Gastrocnemius medialis (tissue), 4 donors: ENCODE results near the gene WHRN. TPM values are rescaled to one million over a fixed set of nuclear protein-coding genes. Genes with fewer than 3 reads are reported as not detected.

Source experiments
- ATAC-seq, 2 donors: fragments of 150-250 bp; one replicate each; pipeline ENCODE4 v1.9.1; 2016
- DNase-seq, 2 donors: peaks; one replicate each; pipeline ENCODE4 v3.0.0-alpha.2; 2019
- H3K27ac ChIP-seq, 4 donors: fragments of 200-600 bp; sonication (generic); 1 replicate in 1 of 4; 2 replicates in 3 of 4; pipeline ENCODE4 v1.5.1; 2016 to 2018; ENCODE audit warnings: mild to moderate bottlenecking in 2 of 4, moderate library complexity in 1 of 4
- H3K27me3 ChIP-seq, 3 donors: fragments of 200-600 bp; sonication (generic) in 2 of 3; 1 replicate in 1 of 3; 2 replicates in 2 of 3; pipeline versions ENCODE4 v1.5.1 to v1.6.0; 2016 to 2019; ENCODE audit warnings: mild to moderate bottlenecking in 1 of 3, moderate library complexity in 1 of 3
- H3K36me3 ChIP-seq, 2 donors: fragments of 200-600 bp; sonication (generic) in 1 of 2; one replicate each; pipeline ENCODE4 v1.5.1; 2017 to 2018
- H3K4me1 ChIP-seq, 2 donors: fragments of 200-600 bp; sonication (generic) in 1 of 2; one replicate each; pipeline ENCODE4 v1.5.1; 2016 to 2017; ENCODE audit warnings: mild to moderate bottlenecking in 2 of 2
- H3K4me3 ChIP-seq, 4 donors: fragments of 200-600 bp; sonication (generic) in 3 of 4; 1 replicate in 1 of 4; 2 replicates in 3 of 4; pipeline ENCODE4 v1.5.1; 2016 to 2019; ENCODE audit warnings: mild to moderate bottlenecking in 2 of 4
- H3K9me3 ChIP-seq, 3 donors: fragments of 200-600 bp; sonication (generic) in 2 of 3; 1 replicate in 1 of 3; 2 replicates in 2 of 3; pipeline ENCODE4 v1.5.1; 2016 to 2019
- POLR2A ChIP-seq, 2 donors: fragments of 450-650 bp; IDR thresholded peaks; one replicate each; pipeline ENCODE4 v1.6.1; 2017; ENCODE audit warnings: antibody characterized with exemption in 2 of 2, mild to moderate bottlenecking in 2 of 2, moderate library complexity in 2 of 2
- in situ Hi-C, 4 donors: fragments of 200-750 bp; cut with MboI; loops; one replicate each; pipeline versions ENCODE4 v1.15.0 to v1.8.0; 2017; ENCODE audit warnings: low sequenced_read_pairs in 4 of 4
- intact Hi-C: fragments of 100-400 bp; cut with DNase I; formaldehyde crosslinking; loops from one replicate; pipeline ENCODE4 v1.15.1; 2023; ENCODE audit warnings: low total_unique reads
- total RNA-seq, 4 donors: library from RNA; depleted of rRNA; stranded (reverse); fragments of >200 nt; gene quantifications; one replicate each; pipeline versions ENCODE4 v1.1.0 to v1.2.3, GENCODE V29; 2016
- TF ChIP-seq, protein P1 (sequence below), 5 experiments: fragments of 450-650 bp in 3 of 5; fragments of 200-600 bp in 2 of 5; sonication (generic) in 2 of 5; IDR thresholded peaks in 4 of 5; conservative IDR thresholded peaks in 1 of 5; 1 replicate in 4 of 5; 2 replicates in 1 of 5; pipeline ENCODE4 v1.5.1; 2016 to 2019; ENCODE audit warnings: antibody characterized with exemption in 5 of 5, mild to moderate bottlenecking in 3 of 5, moderate library complexity in 3 of 5

Gene WHRN
- total RNA-seq, 4 donors from 2014 or later, result 0.16 to 0.18 TPM; not detected in 2

GRCh38 chr9:114433086-114433485, 72.2 kb downstream of the WHRN start:
- Histone ChIP-seq H3K9me3 (no peaks in the 10 kb centered on the region), H3K27ac (no peak overlapping the region), H3K4me3 (no peak overlapping the region), H3K27me3 (no peaks in the 10 kb centered on the region), H3K4me1 (no peaks in the 10 kb centered on the region), H3K36me3 (no peaks in the 10 kb centered on the region)
- in situ Hi-C loops, result no loop called here
- DNase-seq (no peak), ATAC-seq (no peak)
- intact Hi-C loops, result no loop called here
- no peak for TF ChIP-seq POLR2A (IDR thresholded peaks at IDR 0.05)
- TF ChIP-seq, protein P1, sequence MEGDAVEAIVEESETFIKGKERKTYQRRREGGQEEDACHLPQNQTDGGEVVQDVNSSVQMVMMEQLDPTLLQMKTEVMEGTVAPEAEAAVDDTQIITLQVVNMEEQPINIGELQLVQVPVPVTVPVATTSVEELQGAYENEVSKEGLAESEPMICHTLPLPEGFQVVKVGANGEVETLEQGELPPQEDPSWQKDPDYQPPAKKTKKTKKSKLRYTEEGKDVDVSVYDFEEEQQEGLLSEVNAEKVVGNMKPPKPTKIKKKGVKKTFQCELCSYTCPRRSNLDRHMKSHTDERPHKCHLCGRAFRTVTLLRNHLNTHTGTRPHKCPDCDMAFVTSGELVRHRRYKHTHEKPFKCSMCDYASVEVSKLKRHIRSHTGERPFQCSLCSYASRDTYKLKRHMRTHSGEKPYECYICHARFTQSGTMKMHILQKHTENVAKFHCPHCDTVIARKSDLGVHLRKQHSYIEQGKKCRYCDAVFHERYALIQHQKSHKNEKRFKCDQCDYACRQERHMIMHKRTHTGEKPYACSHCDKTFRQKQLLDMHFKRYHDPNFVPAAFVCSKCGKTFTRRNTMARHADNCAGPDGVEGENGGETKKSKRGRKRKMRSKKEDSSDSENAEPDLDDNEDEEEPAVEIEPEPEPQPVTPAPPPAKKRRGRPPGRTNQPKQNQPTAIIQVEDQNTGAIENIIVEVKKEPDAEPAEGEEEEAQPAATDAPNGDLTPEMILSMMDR (IDR thresholded peaks at IDR 0.05 in 4 of 5, conservative IDR thresholded peaks at IDR 0.05 in 1 of 5), result no peak

DNA sequence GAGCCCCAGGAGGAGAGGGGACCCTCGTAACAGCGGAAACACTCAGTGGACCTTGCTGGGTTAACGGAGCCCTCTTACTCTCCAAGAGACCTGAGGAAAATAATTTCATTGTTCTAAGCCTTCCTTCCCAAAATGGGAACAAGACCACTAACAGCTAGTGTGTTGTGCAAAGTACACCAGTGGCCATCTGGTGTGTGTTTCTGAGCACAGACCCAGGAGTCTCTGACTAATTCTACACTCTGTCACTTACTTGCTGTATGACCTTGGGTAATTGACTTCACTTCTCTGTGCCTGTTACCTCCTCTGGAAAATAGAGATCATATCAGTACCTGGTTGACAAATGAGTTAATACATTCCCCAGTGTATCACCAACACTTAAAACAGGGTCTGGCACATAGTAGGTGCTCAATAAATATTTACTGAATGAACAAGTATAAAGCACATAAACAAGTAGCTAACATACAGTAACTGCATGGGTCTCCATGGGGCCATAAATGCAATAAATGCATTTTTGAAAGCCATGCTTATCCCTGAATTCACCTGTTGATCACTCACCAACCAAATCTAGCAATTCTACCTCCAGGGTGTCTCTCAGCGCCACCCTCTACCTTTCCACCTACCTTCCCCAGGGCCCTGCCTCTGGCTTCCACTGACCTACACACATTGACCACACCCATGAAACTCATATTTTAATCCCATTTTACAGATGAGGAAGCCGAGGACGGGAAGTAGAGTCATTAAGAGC, 72.8 kb downstream of the WHRN start:
- Histone ChIP-seq H3K4me3 (no peak overlapping the region), H3K27ac (no peak overlapping the region), H3K36me3 (no peaks in the 10 kb centered on the region), H3K9me3 (no peaks in the 10 kb centered on the region), H3K27me3 (no peaks in the 10 kb centered on the region), H3K4me1 (no peaks in the 10 kb centered on the region)
- in situ Hi-C loops (no loop called here), intact Hi-C loops (no loop called here)
- no peak for ATAC-seq
- no peak for TF ChIP-seq POLR2A (IDR thresholded peaks at IDR 0.05)
- TF ChIP-seq, protein P1 (IDR thresholded peaks at IDR 0.05 in 4 of 5, conservative IDR thresholded peaks at IDR 0.05 in 1 of 5), result no peak
- DNase-seq, result no peak

- in situ Hi-C loops, result no loop called here
- TF ChIP-seq, protein P1 (IDR thresholded peaks at IDR 0.05 in 4 of 5, conservative IDR thresholded peaks at IDR 0.05 in 1 of 5), result no peak
- no peak for TF ChIP-seq POLR2A (IDR thresholded peaks at IDR 0.05)
- no peak for DNase-seq
Measured at GRCh38 chr9:114431770-114432169, 73.5 kb downstream of the WHRN start.

GRCh38 chr9:114431003-114431402, 74.3 kb downstream of the WHRN start:
- no peak overlapping the region for H3K27ac ChIP-seq
- ATAC-seq, result no peak
- H3K27me3 ChIP-seq, result no peaks in the 10 kb centered on the region
- H3K4me1 ChIP-seq, result no peaks in the 10 kb centered on the region
- no peak overlapping the region for H3K4me3 ChIP-seq
- no peak for DNase-seq
- in situ Hi-C loops (no loop called here), intact Hi-C loops (no loop called here)
- H3K36me3 ChIP-seq, result no peaks in the 10 kb centered on the region
- no peaks in the 10 kb centered on the region for H3K9me3 ChIP-seq
- no peak for TF ChIP-seq POLR2A (IDR thresholded peaks at IDR 0.05)
- TF ChIP-seq, protein P1 (IDR thresholded peaks at IDR 0.05 in 4 of 5, conservative IDR thresholded peaks at IDR 0.05 in 1 of 5), result no peak

More at GRCh38 chr9:114431770-114432169, 73.5 kb downstream of the WHRN start:
- ATAC-seq, result no peak
- no peaks in the 10 kb centered on the region for H3K4me1 ChIP-seq
- no peaks in the 10 kb centered on the region for H3K27me3 ChIP-seq
- H3K36me3 ChIP-seq, result no peaks in the 10 kb centered on the region
- no peak overlapping the region for H3K27ac ChIP-seq
- intact Hi-C loops, result no loop called here
- no peaks in the 10 kb centered on the region for H3K9me3 ChIP-seq
- no peak overlapping the region for H3K4me3 ChIP-seq
